ENCODE data around the gene PRKAG2. TPM values are rescaled to one million over a fixed set of nuclear protein-coding genes. Genes with fewer than 3 reads are reported as not detected.

Gene PRKAG2
- total and polyA plus RNA-seq, 2 of the 8 experiments (the other 6 are each of a cell fraction or from before 2014, with no cell fraction given): 7.5 to 18.1 TPM

DNA sequence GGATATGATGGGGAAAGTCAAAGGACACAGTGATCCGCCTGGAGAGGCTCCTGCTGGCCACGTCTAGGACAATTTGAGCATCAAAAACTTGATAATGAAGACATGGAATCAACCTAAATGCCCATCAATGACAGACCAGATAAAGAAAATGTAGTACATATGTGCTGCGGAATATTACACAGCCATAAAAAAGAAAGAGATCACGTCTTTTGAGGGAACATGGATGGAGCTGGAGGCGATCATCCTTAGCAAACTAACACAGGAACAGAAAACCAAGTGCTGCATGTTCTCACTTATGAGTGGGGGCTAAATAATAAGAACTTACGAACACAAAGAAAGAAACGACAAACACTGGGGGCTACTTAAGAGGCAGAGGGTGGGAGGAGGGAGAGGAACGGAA, 124.9 kb downstream of the PRKAG2 start (continued):
- TF ChIP-seq BACH1 (IDR thresholded peaks at IDR 0.05; ENCODE audit: low read length) (no peak), NANOG (IDR thresholded peaks at IDR 0.05; ENCODE audit: insufficient read depth, low read depth, low read length, poor library complexity, severe bottlenecking) (no peak), CEBPB (IDR thresholded peaks at IDR 0.05; ENCODE audit: low read depth, low read length) (no peak)

All from H1 (cell line).